Activated CD8-positive, alpha-beta memory T cell treated with anti-CD3 and anti-CD28 coated beads for 48 hours (primary cell): ENCODE results near the gene PLPP7.
"Not testable (repeated sequence)": the region's sequence is repeated elsewhere in the genome, so short reads cannot be mapped to it uniquely, and the experiment has no call there.

Experiments
- DNase-seq, 3 experiments: peaks; one replicate each; pipeline ENCODE4 v3.0.0-alpha.2; 2020; ENCODE audit warnings: low read depth in 2 of 3, low spot score in 2 of 3

The PLPP7 gene

GRCh38 chr9:131266266-131267229 is 23.0 kb upstream of the PLPP7 start:
- no peak for DNase-seq

- DNase-seq, result no peak
Measured at GRCh38 chr9:131270171-131271015, 19.1 kb upstream of the PLPP7 start.

GRCh38 chr9:131271016-131271273 is 18.6 kb upstream of the PLPP7 start:
- DNase-seq, result not testable (repeated sequence)

GRCh38 chr9:131271506-131271931 is 18.0 kb upstream of the PLPP7 start:
- no peak for DNase-seq

GRCh38 chr9:131272212-131272611 is 17.3 kb upstream of the PLPP7 start:
- no peak for DNase-seq

GRCh38 chr9:131273146-131273855 is 16.2 kb upstream of the PLPP7 start:
- no peak for DNase-seq

GRCh38 chr9:131273856-131274673 is 15.5 kb upstream of the PLPP7 start:
- no peak for DNase-seq

- DNase-seq, result no peak
Measured at GRCh38 chr9:131274674-131275331, 14.7 kb upstream of the PLPP7 start.

GRCh38 chr9:131275332-131276093 is 14.0 kb upstream of the PLPP7 start:
- no peak for DNase-seq

GRCh38 chr9:131276094-131276888 is 13.2 kb upstream of the PLPP7 start, which contains the start of gene FAM78A:
Gene FAM78A (minus strand): TSS chr9:131276510. CDS start chr9:131276179, 331 bp downstream.
- DNase-seq, result no peak

GRCh38 chr9:131276891-131277286 is 12.6 kb upstream of the PLPP7 start:
- DNase-seq, result no peak

- no peak for DNase-seq
Measured at GRCh38 chr9:131277287-131277909, 12.1 kb upstream of the PLPP7 start.

GRCh38 chr9:131277910-131278701 is 11.4 kb upstream of the PLPP7 start:
- DNase-seq, result peak in 1 of 3 experiments; percentile 50

- DNase-seq, result no peak
Measured at GRCh38 chr9:131278702-131279111, 10.8 kb upstream of the PLPP7 start.

- DNase-seq, result no peak
Measured at GRCh38 chr9:131279196-131279862, 10.2 kb upstream of the PLPP7 start.

- no peak for DNase-seq
Measured at GRCh38 chr9:131279863-131280570, 9.5 kb upstream of the PLPP7 start.
